Muscle layer of duodenum (tissue), 2 donors: Measurements from ENCODE around the gene STK40.
A peak's percentile ranks its signal among the peaks of the same experiment; 100 is the strongest.

Source experiments
- H3K27ac ChIP-seq: one replicate; pipeline ENCODE4 v1.7.0; 2013; ENCODE audit warnings: mild to moderate bottlenecking, low read length
- H3K27me3 ChIP-seq: one replicate; pipeline ENCODE4 v1.7.0; 2013; ENCODE audit warnings: low read depth, mild to moderate bottlenecking, control low read depth, low read length
- H3K36me3 ChIP-seq, 2 donors: one replicate each; pipeline ENCODE4 v1.7.0; 2013; ENCODE audit warnings: low read length in 2 of 2, control low read depth in 1 of 2, mild to moderate bottlenecking in 1 of 2; ENCODE audit not compliant: insufficient read depth in 2 of 2, control insufficient read depth in 1 of 2
- H3K4me1 ChIP-seq, 2 donors: one replicate each; pipeline ENCODE4 v1.7.0; 2013; ENCODE audit warnings: low read length in 2 of 2, mild to moderate bottlenecking in 2 of 2, control low read depth in 1 of 2, moderate library complexity in 1 of 2; ENCODE audit not compliant: insufficient read depth in 2 of 2, control insufficient read depth in 1 of 2
- H3K4me3 ChIP-seq, 2 donors: one replicate each; pipeline ENCODE4 v1.7.0; 2013; ENCODE audit warnings: low read length in 2 of 2, low read depth in 1 of 2, mild to moderate bottlenecking in 1 of 2
- H3K9me3 ChIP-seq, 2 donors: one replicate each; pipeline ENCODE4 v1.7.0; 2013; ENCODE audit warnings: low read length in 2 of 2, control low read depth in 1 of 2, mild to moderate bottlenecking in 1 of 2; ENCODE audit not compliant: control insufficient read depth in 1 of 2
- donor health status: healthy.

Gene STK40

GRCh38 chr1:36397083-36397377, 11.3 kb upstream of the STK40 start:
- Histone ChIP-seq H3K27ac (peak overlapping the region; percentile 96), H3K4me1 (peaks cover 0 to 8% of the 10 kb centered on the region in 2 donors), H3K27me3 (no peaks in the 10 kb centered on the region), H3K4me3 (peak overlapping the region; percentile 65 to 95), H3K36me3 (peaks cover 16 to 19% of the 10 kb centered on the region in 2 donors), H3K9me3 (no peaks in the 10 kb centered on the region)

DNA sequence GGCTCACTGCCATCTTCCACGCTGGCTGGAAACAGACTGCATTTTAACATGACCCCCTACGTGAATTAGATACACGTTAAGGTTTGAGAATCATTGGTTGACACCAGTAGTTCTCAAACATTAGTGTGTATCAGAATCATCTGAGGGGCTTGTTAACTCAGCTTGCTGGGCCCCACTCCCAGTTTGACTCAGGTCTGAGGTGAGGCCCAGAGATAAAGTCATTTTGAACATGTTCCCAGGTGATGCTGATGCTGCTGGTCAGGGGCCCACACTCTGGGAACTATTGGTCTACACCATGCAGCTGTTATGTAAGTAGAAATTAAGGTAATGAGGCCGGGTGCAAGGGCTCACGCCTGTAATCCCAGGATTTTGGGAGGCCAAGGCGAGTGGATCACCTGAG, 10.6 kb upstream of the STK40 start:
- Histone ChIP-seq H3K27me3 (no peaks in the 10 kb centered on the region), H3K27ac (no peak overlapping the region), H3K4me1 (peaks cover 0 to 8% of the 10 kb centered on the region in 2 donors), H3K36me3 (peaks cover 22% of the 10 kb centered on the region in 2 donors), H3K9me3 (no peaks in the 10 kb centered on the region), H3K4me3 (peak overlapping the region in 1 of 2 donors; percentile 65)

- H3K4me1 ChIP-seq: peaks cover 0 to 25% of the 10 kb centered on the region in 2 donors
- no peak overlapping the region for H3K4me3 ChIP-seq
- no peak overlapping the region for H3K27ac ChIP-seq
- H3K9me3 ChIP-seq: no peaks in the 10 kb centered on the region
- H3K36me3 ChIP-seq: peaks cover 27 to 29% of the 10 kb centered on the region in 2 donors
- H3K27me3 ChIP-seq: no peaks in the 10 kb centered on the region
These were observed 8.0 kb upstream of the STK40 start for GRCh38 chr1:36393686-36394085.

GRCh38 chr1:36392836-36393235, 7.1 kb upstream of the STK40 start:
- Histone ChIP-seq H3K9me3 (no peaks in the 10 kb centered on the region), H3K4me1 (peaks cover 3 to 32% of the 10 kb centered on the region in 2 donors), H3K4me3 (no peak overlapping the region), H3K36me3 (peaks cover 27 to 30% of the 10 kb centered on the region in 2 donors), H3K27me3 (no peaks in the 10 kb centered on the region), H3K27ac (no peak overlapping the region)

GRCh38 chr1:36391271-36391670, 5.5 kb upstream of the STK40 start:
- Histone ChIP-seq H3K36me3 (peaks cover 27 to 42% of the 10 kb centered on the region in 2 donors), H3K4me1 (peaks cover 16 to 41% of the 10 kb centered on the region in 2 donors), H3K9me3 (no peaks in the 10 kb centered on the region), H3K27me3 (no peaks in the 10 kb centered on the region), H3K27ac (no peak overlapping the region), H3K4me3 (no peak overlapping the region)

DNA sequence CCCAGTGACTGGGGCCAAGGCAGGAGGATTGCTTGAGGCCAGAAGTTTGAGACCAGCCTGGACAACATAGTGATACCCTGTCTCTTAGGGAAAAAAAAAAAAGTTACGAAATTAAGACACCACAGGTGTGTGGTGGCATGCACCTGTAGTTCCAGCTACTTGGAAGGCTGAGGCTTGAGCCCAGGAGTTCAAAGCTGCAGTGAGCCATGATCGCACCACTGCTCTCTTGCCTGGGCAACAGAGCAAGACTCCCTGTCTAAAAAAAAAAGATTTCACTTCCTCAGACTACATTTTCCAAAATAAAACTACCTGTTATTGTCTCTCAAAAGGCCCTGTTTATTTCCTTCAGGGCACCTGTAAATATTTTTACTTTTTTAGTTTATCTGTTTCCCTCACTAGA, 4.7 kb upstream of the STK40 start:
- H3K4me3 ChIP-seq: no peak overlapping the region
- H3K9me3 ChIP-seq: no peaks in the 10 kb centered on the region
- H3K27me3 ChIP-seq: no peaks in the 10 kb centered on the region
- peaks cover 16 to 39% of the 10 kb centered on the region in 2 donors for H3K4me1 ChIP-seq
- H3K36me3 ChIP-seq: peaks cover 27 to 48% of the 10 kb centered on the region in 2 donors
- H3K27ac ChIP-seq: peak overlapping the region; percentile 21

DNA sequence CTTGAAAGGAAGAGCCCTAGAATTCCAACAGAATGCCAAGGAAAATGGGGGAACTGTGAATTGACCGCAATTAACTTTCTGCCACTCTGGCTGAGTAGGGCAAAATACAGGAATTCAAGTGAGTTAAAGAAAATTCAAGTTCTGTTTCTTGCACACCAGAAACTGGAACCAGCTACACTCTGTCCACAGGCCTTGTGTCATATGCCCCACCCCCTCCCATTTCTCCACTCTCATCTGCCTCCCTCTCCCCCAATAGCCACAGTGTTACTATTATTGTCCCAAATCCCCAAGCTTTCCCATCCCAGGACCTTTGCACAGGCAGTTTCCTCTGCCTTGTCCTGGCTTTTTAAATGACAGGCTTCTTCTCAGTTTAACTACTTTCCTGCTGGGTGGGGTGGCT, 4.3 kb upstream of the STK40 start:
- no peaks in the 10 kb centered on the region for H3K9me3 ChIP-seq
- H3K4me1 ChIP-seq: peaks cover 16 to 39% of the 10 kb centered on the region in 2 donors

GRCh38 chr1:36389261-36389660, 3.5 kb upstream of the STK40 start:
- H3K4me3 ChIP-seq: no peak overlapping the region
- peaks cover 20 to 44% of the 10 kb centered on the region in 2 donors for H3K4me1 ChIP-seq
- no peaks in the 10 kb centered on the region for H3K27me3 ChIP-seq
- H3K9me3 ChIP-seq: no peaks in the 10 kb centered on the region
- H3K27ac ChIP-seq: peak overlapping the region; percentile 21
- H3K36me3 ChIP-seq: peaks cover 27 to 51% of the 10 kb centered on the region in 2 donors

More for the DNA sequence above, 4.3 kb upstream of the STK40 start:
- Histone ChIP-seq H3K27ac (peak overlapping the region; percentile 21), H3K36me3 (peaks cover 27 to 51% of the 10 kb centered on the region in 2 donors), H3K4me3 (no peak overlapping the region), H3K27me3 (no peaks in the 10 kb centered on the region)

DNA sequence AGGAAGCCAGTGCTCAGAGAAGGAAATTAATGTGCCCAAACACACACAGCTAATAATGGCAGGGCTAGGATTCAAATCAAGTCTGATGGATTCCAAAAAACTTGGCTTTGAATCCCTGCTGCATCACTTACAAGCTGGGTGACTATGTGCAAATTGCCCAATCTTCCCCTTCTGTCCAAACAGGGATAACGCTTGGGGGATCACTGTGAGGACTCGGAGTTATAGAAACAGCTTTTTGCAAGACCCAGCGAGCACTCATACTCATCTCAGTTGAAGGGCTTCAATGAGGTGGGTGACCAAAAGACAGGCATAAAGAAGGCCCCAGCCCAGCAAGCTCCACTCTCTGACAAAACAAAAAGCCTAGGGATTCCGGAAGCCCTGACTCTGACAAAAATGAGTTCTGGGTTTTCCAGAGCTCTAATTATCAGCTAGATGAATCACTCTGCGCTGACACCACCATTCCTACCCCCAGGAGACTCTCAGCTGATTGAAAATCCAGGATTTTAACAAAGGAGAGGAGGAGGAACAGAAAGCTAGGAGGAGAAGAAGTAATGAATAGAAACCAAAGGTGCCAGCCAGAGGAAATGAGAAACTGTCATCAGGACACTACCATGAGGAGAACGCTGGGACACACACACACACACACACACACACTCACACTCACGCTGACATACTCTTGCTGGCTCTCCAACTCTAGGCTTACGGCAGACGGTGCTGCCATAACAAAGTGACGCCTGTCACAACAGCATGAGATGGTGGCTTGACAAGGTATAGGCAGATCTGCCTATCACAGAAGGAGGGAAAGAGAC, 1.6 kb upstream of the STK40 start:
- H3K27ac ChIP-seq: peak overlapping the region; percentile 96
- peaks cover 25 to 58% of the 10 kb centered on the region in 2 donors for H3K4me1 ChIP-seq
- no peaks in the 10 kb centered on the region for H3K27me3 ChIP-seq
- H3K36me3 ChIP-seq: peaks cover 12 to 38% of the 10 kb centered on the region in 2 donors
- H3K4me3 ChIP-seq: peak overlapping the region; percentile 71 to 92
- H3K9me3 ChIP-seq: no peaks in the 10 kb centered on the region

DNA sequence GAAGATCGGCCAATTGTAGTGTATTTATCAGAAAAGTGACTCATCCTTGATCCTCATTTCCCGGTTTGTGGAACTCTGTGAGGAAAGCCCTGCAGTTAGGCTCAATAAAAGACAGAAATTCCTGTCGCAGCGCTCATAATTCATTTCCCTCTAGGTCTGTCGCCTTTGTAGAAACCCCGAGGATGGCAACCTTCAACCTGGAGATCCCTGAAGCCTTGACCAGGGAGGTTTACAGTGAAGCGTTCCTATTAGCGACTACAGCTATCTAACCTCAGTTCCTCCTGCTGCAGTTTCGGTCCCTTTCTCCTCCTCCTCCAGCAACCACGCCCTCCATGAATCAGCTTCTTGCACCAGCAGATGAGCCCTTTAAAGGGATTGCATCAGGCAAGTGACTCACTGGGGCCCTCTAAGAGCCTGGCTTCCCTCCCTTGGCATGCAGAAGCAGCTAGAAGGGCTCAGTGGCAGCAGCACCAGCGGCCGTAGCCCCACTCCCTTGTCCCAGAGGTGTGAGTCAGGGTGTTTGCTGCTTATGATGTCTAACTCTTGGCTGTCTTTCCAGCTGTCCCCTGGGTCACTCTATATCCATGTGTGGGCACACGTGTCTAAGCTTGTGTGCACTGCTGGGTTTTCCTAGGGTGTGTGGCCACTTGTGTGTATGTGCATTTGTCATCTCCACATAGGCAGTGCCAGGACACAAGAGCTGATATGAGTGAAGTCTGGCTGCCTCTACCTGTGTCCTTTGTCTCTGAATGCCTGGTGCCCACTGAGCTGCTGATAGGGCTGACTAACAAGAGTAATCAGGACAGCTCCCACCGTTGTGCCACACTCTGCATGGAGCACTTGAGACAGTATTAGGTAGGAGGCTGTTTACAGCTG, 779 bp upstream of the STK40 start:
- Histone ChIP-seq H3K27me3 (no peaks in the 10 kb centered on the region), H3K36me3 (peaks cover 7 to 31% of the 10 kb centered on the region in 2 donors), H3K27ac (peak overlapping the region; percentile 96), H3K4me3 (peak overlapping the region; percentile 71 to 92), H3K4me1 (peaks cover 25 to 58% of the 10 kb centered on the region in 2 donors), H3K9me3 (no peaks in the 10 kb centered on the region)
